GM21528 (cell line): ENCODE results near the gene AP2B1.
A peak's percentile ranks its signal among the peaks of the same experiment; 100 is the strongest.
"Not testable (repeated sequence)": the region's sequence is repeated elsewhere in the genome, so short reads cannot be mapped to it uniquely, and the experiment has no call there.

Experiments used
- ATAC-seq: cut with Tn5 transposase; IDR thresholded peaks from one replicate; pipeline ENCODE4 v1.9.1; 2021; ENCODE audit warnings: mild to moderate bottlenecking, moderate library complexity; ENCODE audit not compliant: unreplicated experiment, low FRiP score

The AP2B1 gene

DNA sequence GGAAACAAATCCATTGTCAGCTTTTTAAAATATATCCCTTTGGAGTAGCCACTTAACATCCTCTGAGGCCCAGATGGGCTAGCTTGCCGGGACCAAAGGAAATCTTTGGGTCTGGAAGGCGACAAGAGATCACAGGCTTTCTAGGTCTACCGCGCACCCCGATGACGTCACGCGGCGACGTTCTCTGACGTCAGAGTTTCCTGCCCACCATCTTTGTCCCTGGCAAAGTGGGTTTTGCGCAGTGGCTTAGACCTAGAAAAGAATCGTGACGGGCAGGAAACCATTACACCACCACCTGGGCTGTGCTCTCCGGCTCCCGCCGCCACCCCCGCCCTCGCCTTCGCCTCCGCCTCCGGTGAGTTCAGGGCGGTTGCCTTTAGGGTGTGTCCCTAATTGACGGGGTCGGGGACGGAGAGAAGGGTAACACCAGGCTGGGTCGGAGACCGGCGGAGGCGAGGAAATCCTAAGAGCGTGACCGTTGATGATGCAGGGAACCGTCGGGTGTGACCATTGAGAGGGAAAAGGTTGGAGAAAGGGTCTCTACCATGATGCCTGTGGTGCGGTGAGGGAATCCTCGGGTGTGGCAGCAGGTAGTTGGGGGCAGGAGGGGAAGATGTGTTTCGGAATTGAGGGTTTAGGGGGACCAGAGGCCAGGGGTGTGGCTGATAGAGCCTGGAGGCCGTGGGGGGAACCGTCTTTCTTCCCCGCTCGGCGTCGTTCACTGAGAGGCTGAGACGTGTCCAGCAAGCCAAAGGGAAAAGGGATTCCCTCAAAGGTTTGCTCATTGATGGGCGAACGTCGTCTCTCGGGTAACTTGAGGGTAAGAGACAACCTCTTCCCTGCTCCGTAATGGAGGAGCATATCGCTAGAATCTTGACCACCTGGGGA, at the start of gene AP2B1:
AP2B1 (plus strand) TSS at position 249 of the 888 bp plus-strand sequence. CDS start 6,709 bp downstream, outside the sequence.
- ATAC-seq, result peak; percentile 86

DNA sequence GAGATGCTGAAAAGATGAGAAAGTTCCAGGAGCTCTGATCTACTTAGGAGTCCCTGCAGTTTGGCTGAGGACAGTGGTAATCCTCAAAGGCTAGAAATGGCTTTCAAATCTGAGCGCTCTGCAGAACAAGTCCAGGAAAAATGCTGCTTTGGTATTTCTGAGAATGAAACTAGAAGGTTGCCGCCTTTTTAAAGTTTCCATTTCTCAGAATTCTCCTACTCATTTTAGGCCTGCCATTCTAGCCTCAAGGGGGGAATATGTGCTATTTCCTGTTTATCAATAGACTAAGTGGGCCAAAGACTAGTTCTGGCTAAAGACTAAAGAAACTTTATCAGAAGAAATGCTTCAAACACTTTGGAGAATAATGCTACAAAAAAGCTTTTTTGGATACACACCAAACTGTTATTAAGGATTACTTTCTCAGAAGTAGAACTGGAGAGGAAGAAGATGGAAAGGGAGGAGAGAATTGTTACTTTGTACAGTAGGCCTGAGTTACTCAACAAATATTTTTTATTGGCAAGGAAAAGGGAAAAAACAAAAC, 49.5 kb upstream of the AP2B1 start, which contains the start of gene SLFN12L:
SLFN12L (minus strand) TSS at position 78 of the 541 bp plus-strand sequence. CDS start 15,314 bp downstream, outside the sequence.
- ATAC-seq, result no peak

DNA sequence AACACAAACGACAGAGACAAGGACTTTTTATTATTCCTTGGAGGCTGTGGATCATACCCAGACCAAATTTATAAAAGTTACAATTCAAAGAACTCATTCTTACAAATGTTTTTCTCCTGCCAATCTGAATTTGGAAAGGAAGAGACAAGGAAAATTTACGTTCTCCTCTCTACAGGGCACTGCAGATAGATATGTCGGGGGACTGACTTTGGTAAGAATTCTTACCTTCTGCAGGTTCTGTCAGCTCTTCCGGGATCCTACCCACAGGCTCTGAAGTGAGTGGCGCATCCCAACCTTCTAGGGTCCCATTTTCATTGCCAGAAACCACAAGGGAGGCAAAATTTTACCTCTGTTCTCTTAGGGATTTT, 47.5 kb upstream of the AP2B1 start:
- ATAC-seq, result no peak

DNA sequence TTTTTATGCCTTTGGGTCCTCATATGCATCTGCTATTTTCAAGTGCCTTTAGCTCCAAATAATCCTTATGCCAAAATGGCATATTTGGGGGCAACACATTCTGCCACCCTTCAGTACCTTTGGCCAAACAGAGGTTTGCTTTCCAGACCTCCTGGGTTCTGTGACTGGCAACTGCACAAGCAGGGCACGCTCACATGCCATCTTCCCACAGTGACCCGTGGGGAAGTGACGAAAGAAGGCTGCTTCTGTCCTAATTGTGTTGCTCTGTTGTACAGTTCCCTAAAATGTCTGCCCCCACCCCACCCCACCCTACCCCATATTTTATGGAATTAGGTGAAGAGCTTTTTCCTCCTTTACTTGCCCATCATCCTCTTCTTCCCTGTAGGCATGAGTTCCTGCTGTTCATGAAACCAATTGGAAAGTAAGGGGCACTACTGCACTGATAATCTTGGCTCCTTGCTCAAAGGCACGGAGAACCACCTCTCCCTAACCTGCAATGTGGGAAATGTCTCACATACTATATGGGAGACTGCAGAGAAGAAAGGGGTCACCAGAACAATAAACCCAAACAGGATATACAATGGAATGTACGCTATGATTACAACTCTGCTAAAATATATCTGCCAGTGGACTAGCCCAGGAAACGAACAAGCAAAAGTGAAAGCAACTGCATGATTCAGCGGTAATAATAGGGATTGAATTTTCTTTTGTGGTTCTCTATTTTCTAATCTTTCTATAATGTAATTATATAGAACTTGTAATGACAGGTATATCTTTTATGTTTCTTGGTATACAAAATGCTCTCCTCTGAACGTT, 46.3 kb upstream of the AP2B1 start:
- ATAC-seq, result no peak

DNA sequence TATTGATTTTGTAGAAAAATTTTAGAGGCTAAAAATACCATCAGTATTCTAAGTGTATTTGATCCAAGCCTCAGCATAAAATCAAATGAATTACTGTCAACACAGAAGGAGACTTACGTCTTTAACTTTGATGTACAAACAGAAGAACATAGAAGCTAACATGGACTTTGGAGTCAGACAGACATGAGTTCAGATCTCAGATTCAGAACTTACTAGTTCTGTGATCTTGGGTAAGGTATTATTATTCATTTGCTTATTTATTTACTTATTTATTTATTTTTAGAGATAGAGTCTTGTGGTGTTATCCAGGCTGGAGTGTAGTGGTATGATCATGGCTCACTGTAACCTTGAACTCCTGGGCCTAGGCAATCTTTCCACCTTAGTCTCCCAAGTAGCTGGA, 45.7 kb upstream of the AP2B1 start:
- ATAC-seq, result no peak

DNA sequence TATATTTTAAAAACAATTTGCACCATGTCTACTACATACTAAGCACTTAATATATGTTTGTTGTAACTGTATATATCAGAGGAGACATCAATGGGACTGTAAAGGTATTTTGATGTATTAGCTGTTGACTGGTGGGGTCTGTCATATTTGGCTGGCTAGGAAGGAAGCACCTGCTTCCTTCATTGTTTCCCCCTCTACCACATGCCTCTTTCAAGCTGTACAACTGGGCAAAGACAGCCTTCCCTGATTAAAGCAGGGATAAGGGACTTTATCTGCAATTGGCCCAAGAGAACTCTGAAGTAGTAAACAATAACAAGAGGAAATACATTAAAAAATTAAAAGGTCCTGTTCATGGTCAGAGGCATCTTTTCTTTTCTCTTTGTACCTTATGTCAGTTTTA, 44.1 kb upstream of the AP2B1 start:
- no peak for ATAC-seq

DNA sequence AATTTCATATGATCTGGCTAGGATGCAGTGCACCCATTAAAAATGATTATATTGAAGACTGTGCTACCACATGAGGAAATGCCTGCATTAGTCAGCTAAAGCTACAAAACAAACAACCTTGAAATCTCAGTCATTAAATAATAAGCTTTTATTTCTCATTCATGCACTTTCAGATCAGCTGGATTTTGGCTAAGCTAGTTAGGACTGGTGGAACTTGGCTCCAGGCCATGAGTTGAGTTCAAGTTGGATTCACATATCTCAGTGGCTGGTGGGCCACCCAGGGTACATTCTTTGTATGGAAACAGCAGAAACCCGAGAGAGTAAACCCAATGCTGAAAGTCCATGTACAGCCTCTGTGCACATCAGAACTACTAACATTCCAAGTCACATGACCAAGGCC, 43.3 kb upstream of the AP2B1 start:
- no peak for ATAC-seq

DNA sequence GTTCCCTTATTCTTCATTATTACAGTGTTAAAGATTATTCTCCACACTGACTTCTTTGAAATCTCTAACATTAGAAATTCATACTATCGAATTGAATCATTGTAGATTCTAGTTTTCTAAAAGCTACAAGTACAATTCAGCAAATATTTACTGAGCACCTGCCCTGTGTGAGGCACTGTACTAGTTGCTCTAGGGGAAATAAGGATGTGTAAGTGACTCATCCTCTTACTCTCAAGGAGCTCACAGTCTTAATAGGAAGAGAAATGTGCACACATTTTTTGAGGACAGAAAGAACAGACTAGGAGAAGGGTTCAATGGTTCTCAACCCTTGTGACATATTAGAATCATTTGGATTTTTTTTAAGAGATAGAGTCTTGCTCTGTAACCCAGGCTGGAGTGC, 42.0 kb upstream of the AP2B1 start:
- ATAC-seq, result no peak

DNA sequence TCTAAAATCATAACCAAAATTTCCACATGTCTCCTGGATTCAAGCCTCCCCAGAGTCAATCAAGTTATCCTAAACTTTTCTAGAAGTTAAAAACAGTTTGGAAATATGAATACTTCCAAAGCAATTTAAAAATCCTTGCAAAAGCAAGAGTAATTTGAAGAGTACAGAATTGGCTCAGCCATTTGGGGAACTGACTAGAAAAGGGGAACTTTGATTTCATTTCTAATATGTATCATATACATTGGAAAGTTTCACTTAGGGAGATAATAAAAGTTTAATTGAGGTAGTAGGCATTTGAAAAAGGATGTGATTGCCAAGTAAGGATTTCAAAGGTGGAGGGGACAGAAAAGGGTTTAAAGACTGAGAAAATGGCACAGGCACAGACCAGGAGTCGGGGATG, 40.6 kb upstream of the AP2B1 start:
- no peak for ATAC-seq

DNA sequence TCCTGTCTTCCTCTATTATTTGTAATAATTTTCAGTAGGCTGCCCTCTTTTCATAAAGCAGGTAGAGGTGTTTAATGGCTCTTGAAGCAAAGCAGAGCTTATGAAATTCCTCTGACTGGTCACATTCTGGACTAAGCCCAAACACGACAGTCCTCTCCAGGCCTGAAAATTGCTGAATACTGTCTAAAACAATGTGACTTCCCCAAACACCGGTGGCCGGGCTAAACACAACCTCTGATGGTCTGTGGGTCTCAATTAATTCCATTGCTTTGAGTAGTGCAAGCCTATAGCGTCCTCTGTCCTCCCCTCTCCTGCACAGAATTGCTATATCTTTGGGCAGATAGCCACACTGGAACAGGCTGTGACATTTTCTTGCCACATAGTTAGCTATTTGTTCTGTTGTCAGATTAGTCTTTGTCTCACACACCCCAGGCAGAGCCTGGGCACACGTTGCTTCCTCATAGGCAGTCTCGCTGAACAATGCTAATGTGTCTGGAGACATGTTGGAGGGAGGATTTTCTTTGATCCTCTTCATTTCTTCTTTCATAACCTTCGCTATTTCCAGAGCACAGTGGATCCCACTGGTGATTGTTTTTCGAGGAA, 38.8 kb upstream of the AP2B1 start:
- ATAC-seq, result no peak

DNA sequence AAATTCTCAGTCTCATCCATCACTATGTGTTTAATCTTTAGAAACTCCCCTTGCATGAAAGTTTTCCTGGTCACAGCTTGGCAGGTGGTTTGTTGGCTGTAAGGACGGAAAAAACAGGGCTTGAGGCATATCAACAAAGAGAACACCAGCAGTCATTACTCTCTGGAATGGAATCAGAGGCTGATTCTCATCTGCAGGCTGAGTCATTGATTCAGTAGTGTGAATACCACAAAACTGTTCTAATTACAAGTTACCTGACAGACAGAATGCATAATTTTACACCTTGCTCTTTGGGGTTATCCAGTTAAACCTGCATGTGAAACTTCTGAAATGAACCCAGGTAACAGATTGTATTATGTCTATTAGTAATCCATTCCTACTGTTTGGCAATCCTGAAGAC, 38.1 kb upstream of the AP2B1 start:
- no peak for ATAC-seq

DNA sequence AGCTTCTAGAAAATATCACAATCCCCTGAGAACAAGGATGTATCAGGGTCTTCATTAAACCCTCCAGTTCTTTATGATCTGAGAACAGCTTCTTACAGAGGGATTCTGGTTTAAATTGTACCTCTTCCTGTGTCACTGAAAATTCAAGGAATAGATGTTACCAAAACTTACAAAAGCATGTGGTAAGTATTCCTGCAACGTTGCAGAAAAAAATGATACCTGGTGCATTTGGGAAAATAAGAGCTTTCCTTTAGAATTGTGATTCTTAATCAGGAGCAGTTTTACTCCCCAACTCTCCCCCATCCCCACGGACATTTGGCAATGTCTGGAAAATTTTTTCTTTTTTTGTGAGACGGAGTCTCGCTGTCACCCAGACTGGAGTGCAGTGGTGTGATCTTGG, 33.8 kb upstream of the AP2B1 start:
- no peak for ATAC-seq

DNA sequence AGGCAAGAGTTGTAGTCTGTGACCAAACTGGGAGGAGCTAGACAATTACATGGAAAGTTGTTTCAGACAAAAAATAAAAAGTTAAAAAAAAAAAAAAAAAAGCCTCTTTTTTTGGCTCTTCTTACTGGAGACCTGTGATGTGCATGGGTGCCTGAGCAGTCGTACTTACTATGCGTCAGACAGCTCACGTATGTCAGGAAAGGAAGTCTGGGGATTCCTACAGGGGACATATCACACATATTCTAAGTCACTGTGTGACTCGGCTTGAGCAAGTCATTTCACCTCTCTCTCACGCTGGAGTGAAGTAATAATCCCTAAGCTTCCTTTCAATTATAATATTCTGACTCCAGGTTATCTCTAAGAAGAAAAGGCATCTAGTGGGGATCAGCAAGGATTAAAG, 32.5 kb upstream of the AP2B1 start:
- no peak for ATAC-seq

DNA sequence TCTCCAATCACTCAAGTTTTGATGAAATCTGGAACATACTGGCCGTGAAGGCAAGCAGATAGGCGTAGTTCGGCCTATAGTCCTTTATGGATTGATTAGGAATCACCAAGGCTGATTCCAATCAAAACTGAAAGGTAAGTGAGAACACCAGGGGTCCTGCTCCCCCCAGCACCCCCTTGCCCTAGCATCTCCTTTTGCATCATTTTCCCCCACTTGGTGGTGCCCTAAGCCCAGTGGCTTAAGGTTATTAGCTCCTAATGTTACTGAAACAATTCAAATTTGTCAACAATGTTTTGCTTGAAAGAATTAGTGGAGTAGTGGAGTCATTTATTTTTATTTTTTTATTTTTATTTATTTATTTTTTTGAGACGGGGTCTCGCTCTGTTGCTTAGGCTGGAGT, 31.4 kb upstream of the AP2B1 start:
- ATAC-seq, result no peak

DNA sequence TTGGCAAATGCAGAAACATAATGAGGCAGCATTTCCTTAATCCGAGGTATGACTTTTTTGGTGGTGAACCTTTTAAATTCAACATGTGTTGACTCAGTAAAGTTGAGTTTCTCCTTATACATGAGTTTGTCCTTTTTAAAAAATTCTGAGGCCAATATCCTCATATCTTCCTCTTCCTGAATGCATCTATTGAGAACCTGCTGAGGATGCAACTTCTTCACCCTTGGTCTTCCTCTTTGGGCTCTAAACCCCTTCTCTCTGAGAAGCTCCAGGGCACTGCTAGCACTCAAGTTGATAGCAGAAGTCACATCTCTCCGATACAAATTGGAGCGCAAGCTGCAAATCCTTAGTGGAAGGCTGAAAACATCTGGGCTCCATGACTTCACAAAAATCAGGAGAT, 29.8 kb upstream of the AP2B1 start:
- ATAC-seq, result no peak

DNA sequence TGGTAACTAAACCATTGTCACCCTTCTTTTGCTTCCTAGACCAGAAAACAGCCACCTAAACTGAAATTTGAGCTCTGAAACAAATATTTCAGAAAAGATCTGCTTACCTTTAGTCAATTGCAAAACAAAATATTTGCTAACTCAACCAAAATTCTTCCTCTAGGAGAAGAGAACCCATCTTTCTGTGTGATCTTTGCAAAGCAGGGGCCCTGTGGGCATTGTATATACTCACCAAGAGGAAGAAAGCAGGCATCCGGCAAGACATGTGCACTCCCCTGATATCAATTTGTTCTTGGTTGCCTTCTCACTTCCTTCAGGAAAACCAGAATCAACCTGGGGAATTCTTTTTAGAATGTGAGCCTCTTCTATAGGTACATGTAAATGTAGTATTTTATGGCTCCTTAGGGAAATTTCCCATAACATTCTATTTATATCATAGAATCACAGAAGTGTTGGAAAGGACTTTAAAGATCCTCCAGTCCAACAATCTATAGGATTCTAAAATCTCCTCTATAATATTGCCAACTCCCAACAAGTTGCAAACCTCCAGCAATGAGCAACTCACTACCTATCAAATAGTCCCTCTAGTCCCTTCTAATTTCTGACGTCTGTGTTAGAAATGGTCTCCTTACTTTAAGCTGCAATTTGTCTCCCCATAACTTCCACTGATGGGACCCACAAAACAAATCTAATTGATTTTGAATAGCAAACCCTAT, 27.5 kb upstream of the AP2B1 start:
- ATAC-seq, result no peak

DNA sequence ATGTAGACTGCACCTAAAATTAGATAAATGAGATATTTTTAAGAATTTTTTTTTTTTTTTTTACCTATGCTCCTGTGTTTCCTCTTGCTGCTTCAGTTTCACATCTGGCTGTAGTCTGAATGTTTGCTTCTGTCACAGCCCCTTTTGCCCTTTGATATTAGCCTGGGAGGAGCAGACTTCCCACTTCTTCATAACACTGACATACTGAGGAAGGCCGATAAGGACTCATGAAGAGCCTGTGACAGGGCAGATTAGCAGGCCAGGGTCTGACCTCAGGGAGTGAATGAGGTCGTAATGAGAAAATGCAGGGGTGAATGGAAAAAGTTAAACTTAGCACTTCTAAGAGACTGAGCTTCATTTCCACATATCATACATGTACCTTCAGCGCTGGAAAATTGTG, 26.4 kb upstream of the AP2B1 start, which contains the start of gene SLFN14:
SLFN14 (minus strand) TSS at position 117 of the 400 bp plus-strand sequence. CDS start 2,757 bp downstream, outside the sequence.
- no peak for ATAC-seq

DNA sequence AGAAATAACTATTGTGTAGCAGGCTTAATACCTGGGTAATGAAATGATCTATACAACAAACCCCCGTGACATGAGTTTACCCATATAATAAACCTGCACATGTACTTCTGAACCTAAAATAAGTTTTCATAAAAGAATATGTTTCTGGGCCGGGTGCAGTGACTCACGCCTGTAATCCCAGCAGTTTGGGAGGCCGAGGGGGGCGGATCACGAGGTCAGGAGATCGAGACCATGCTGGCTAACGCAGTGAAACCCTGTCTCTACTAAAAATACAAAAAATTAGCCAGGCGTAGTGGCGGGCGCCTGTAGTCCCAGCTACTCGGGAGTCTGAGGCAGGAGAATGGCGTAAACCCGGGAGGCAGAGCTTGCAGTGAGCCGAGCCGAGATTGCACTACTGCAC, 23.9 kb upstream of the AP2B1 start:
- ATAC-seq, result not testable (repeated sequence)

DNA sequence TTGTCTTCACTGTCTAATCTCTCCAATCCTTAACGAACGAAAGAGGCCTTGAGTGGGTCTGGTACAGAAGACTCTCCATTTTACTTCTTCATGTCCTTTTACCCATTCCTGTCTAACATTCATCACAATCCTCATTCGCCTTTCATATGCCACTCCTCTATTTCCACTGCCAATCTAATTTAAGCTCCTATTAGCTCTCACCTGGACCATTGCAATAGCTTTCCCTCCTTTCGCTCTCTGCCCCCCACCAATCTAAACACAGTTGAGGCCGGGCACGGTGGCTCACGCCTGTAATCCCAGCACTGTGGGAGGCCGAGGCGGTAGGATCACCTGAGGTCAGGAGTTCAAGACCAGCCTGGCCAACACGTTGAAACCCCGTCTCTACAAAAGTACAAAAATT, 20.2 kb upstream of the AP2B1 start:
- no peak for ATAC-seq

DNA sequence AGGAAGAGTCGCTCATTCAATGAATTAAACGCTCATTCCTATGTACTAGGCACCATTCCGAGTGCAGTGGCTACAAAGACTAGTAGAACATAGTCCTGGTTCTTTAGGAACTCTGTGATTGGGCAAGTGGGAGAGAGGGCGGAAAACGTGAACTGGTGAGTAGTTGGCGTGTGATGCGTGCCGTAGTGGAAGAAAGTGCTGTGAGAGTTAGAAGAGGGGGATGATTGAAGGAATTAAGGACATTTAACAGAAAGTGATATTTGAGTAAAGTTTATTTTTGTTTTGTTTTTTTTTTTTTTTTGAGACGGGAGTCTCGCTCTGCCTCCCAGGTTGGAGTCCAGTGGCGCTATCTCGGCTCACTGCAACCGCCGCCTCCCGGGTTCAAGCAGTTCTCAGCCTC, 18.6 kb upstream of the AP2B1 start:
- ATAC-seq, result peak; percentile 14
